Aorta (tissue), 5 donors: ENCODE data around the gene SERBP1. TPM values are rescaled to one million over a fixed set of nuclear protein-coding genes. Genes with fewer than 3 reads are reported as not detected.
"Not testable (repeated sequence)": the region's sequence is repeated elsewhere in the genome, so short reads cannot be mapped to it uniquely, and the experiment has no call there.

Experiments
- ATAC-seq: fragments of 200-7000 bp; cut with Tn5 transposase; one replicate; pipeline ENCODE4 v1.9.1; 2022; ENCODE audit warnings: moderate library complexity; ENCODE audit not compliant: low FRiP score
- DNase-seq, 2 donors: peaks; one replicate each; pipeline ENCODE4 v3.0.0-alpha.2; 2020
- H3K27ac ChIP-seq, 2 donors: one replicate each; pipeline ENCODE4 v1.5.1; 2013; ENCODE audit warnings: low read length in 2 of 2, mild to moderate bottlenecking in 2 of 2, moderate library complexity in 2 of 2, control low read depth in 1 of 2, inconsistent platforms in 1 of 2, low read depth in 1 of 2
- H3K27me3 ChIP-seq, 2 donors: one replicate each; pipeline ENCODE4 v1.6.1; 2013; ENCODE audit warnings: control low read depth in 1 of 2, low read length in 1 of 2, mild to moderate bottlenecking in 1 of 2, moderate library complexity in 1 of 2; ENCODE audit not compliant: insufficient read depth in 2 of 2, control insufficient read depth in 1 of 2
- H3K36me3 ChIP-seq, 2 donors: one replicate each; pipeline ENCODE4 v1.6.1; 2013; ENCODE audit warnings: control low read depth in 1 of 2, low read length in 1 of 2, mild to moderate bottlenecking in 1 of 2; ENCODE audit not compliant: insufficient read depth in 2 of 2, control insufficient read depth in 1 of 2
- H3K4me1 ChIP-seq, 2 donors: one replicate each; pipeline ENCODE4 v1.6.1; 2013; ENCODE audit warnings: low read length in 2 of 2, control low read depth in 1 of 2, mild to moderate bottlenecking in 1 of 2, moderate library complexity in 1 of 2; ENCODE audit not compliant: insufficient read depth in 2 of 2, control insufficient read depth in 1 of 2
- H3K4me3 ChIP-seq, 2 donors: one replicate each; pipeline ENCODE4 v1.5.1; 2013; ENCODE audit warnings: low read length in 2 of 2, control low read depth in 1 of 2, mild to moderate bottlenecking in 1 of 2
- H3K9me3 ChIP-seq: one replicate; pipeline ENCODE4 v1.6.1; 2013; ENCODE audit warnings: mild to moderate bottlenecking, low read length; ENCODE audit not compliant: control insufficient read depth
- WGBS, 2 donors: extraction: QIAGEN DNeasy Blood & Tissue Kit; methylation state at CpG; one replicate each; pipeline ENCODE4 v1.1.7; 2013; 5-methylcytosine and 5-hydroxymethylcytosine counted together
- intact Hi-C, 2 donors: fragments of 100-400 bp; cut with DNase I; formaldehyde crosslinking; loops; one replicate each; pipeline versions ENCODE4 v1.14.2 to v1.15.0; 2022
- polyA plus RNA-seq, 2 donors: library from polyadenylated mRNA; stranded (reverse); fragments of 200-250 nt; gene quantifications; one replicate each; pipeline ENCODE4 v1.2.3, GENCODE V29; 2013
- total RNA-seq, 2 donors: library from RNA; stranded (reverse); fragmentation: NEBNext Ultra II Directional; extraction: Animal tissue kit (Norgen Biotek cat#: 25700); gene quantifications; one replicate each; pipeline ENCODE4 v1.2.1, GENCODE V29; 2021
- donor health status: healthy with polysubstance abuse.
- donor health status: Bipolar disorder and iron deficiency.
- donor health status: DM: no; HTN: no; CAD: no.
- donor health status: DM: no; HTN: no; CAD: no.
- donor health status: DM: yes; HTN: yes; CAD: no.

The SERBP1 gene
- total and polyA plus RNA-seq, 4 donors, result 104 to 157 (median 148) TPM

DNA sequence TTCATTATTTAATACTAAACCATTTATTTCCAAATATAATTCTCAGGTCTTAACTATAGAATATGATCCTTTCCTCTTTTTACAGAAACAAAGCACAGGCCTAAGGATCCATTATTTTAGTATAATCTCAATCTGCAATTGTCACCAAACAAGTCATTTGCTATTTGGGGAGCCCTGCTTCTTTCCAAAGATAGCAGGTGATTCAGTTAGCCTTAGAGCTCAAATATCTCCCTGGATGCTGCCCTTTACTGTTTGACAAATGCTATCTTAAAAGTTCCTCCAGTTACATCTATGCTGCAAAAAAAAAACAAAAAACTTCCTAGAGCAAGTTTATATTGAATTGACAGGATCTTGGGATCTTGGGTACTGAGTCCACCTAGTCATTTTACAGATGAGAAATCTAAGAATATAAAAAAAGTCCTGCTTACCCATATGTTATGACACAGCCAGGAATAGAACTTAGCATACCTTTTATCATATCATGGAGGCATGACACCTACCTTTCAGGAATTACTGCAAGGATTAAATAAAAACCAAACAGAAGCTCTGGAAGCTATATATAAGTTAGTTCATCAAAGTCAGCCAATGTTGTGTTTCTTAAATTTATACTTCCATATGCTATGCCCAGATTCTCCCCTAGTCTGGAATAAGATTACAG is 9.2 kb downstream of the SERBP1 start:
- Histone ChIP-seq H3K27me3 (no peaks in the 10 kb centered on the region), H3K4me3 (no peak overlapping the region), H3K27ac (no peak overlapping the region), H3K36me3 (peaks cover 0 to 4% of the 10 kb centered on the region in 2 donors), H3K9me3 (no peaks in the 10 kb centered on the region), H3K4me1 (no peaks in the 10 kb centered on the region)
- ATAC-seq (no peak), DNase-seq (no peak)
- intact Hi-C loops, result loop anchor here (10.0 kb wide), 2 partner anchors 64 to 74 kb away; no protein-coding TSS in a partner anchor

DNA sequence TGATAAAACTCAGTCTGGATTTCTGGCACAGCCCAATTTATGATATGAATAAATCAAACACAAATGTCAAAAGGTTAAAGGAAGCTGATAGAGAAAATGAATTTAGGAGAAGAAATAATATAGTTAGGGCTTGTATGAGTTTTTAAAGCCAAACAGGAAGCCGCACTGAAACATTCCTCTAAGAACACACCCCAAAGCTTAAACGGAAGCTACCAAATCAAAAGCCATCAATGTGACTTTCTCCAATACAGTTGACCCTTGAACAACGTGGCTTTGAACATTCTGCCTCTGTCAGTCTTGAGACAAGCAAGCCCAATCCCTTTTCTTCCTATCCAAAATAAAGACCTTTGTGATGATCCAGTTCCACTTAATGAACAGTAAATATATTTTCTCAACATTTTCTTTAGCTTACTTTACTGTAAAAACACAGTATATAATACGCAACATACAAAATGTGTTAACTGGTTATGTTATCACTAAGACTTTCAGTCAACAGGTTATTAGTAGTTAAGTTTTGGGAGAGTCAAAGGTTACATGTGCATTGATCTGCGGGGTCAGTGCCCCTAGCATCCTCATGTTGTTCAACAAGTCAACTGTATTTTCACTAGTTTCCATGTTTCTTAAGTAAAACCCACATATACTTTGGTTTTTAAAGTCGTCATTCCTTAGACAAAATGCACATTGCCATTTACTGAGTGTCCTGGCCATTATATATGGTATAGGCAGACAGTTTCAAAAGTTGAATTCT is 11.2 kb downstream of the SERBP1 start:
- no peak overlapping the region for H3K27ac ChIP-seq
- 68 to 71% methylated on average over 6 of the region's 6 CpGs for WGBS, 2 donors
- DNase-seq (no peak), ATAC-seq (no peak)
- H3K4me1 ChIP-seq, result no peaks in the 10 kb centered on the region
- H3K4me3 ChIP-seq, result no peak overlapping the region
- H3K27me3 ChIP-seq, result no peaks in the 10 kb centered on the region
- no peaks in the 10 kb centered on the region for H3K9me3 ChIP-seq
- intact Hi-C loops, result no loop called here
- H3K36me3 ChIP-seq, result peaks cover 2 to 9% of the 10 kb centered on the region in 2 donors

DNA sequence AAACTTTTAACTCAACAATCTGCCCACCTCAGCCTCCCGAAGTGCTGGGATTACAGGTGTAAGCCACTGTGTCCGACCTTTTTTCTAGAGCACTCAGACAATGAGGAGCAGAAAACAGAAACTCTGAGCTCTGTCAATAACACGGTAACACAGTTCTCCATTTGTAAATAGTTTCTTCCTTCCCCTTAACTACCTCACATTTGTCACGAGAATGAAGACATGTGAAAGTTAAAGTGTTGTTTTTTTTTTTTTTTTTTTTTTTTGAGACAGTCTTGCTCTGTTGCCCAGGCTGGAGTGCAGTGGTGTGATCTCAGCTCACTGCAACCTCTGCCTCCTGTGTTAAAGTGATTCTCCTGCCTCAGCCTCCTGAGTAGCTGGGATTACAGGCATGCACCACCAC is 12.5 kb downstream of the SERBP1 start:
- H3K36me3 ChIP-seq, result not testable (repeated sequence)

DNA sequence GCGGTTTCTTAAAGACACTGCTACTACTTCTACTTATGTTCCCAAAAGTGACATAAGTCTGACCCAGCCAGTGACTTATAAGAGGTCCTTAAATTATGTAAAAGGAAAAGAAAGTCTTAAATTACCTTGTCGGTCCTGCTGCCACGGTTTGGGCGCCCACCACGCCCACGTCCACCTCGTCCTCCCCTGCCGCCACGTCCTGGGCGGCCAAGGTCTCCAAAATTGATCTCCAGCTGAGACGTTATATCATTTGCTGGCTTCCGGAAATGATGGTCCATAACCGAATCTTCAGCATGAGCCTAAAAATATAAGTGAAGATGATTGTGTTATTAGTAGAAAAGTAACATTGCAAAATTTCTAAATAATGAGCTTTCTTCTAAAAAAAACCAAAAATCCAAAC is 15.2 kb downstream of the SERBP1 start:
- Histone ChIP-seq H3K36me3 (peaks cover 2 to 9% of the 10 kb centered on the region in 2 donors), H3K4me1 (no peaks in the 10 kb centered on the region), H3K27me3 (no peaks in the 10 kb centered on the region), H3K27ac (no peak overlapping the region), H3K4me3 (no peak overlapping the region), H3K9me3 (no peaks in the 10 kb centered on the region)
- DNase-seq, result no peak
- intact Hi-C loops, result no loop called here
- WGBS, 2 donors, result 87% methylated on average over 13 of the region's 13 CpGs
- no peak for ATAC-seq

More for the DNA sequence above, 12.5 kb downstream of the SERBP1 start:
- H3K4me3 ChIP-seq, DNase-seq, intact Hi-C loops, H3K27me3 ChIP-seq, H3K9me3 ChIP-seq, H3K27ac ChIP-seq, ATAC-seq, H3K4me1 ChIP-seq: not testable (repeated sequence)
- 66 to 72% methylated on average over 4 of the region's 4 CpGs for WGBS, 2 donors

DNA sequence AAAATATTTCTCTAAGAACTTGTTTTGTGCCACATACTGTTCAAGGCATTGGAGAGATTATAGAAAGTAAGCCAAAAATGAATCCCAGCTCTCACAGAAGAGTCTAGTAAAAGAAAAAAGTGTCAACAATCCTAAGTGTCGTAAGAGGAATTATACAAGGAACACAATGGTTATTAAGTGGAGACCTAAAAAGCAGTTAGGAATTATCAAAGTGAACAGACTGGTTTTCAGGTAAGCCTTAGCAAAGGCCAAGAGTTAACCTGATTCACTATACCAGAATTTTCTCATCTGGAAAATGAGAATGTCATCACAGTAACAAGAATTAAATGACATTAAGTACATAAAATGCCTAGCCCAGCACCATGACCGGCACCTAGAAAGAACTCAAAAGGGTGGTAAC is 15.6 kb downstream of the SERBP1 start:
- Histone ChIP-seq H3K27me3 (no peaks in the 10 kb centered on the region), H3K4me1 (no peaks in the 10 kb centered on the region), H3K27ac (no peak overlapping the region), H3K36me3 (peaks cover 2 to 9% of the 10 kb centered on the region in 2 donors), H3K4me3 (no peak overlapping the region), H3K9me3 (no peaks in the 10 kb centered on the region)
- DNase-seq, result no peak
- intact Hi-C loops, result no loop called here
- WGBS, 2 donors, result 94 to 96% methylated on average over 2 of the region's 2 CpGs
- no peak for ATAC-seq

DNA sequence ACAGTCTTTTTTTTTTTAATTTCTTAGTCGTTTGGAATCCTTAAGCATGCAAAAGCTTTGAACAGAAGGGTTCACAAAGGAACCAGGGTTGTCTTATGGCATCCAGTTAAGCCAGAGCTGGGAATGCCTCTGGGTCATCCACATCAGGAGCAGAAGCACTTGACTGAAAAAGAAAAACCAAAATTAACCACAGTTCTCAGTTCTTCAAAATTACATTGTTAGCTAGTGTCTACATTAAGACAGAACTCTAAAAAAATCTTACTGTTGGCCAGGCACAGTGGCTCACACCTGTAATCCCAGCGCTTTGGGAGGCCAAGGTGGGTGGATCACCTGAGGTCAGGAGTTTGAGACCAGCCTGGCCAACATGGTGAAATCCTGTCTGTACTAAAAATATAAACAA is 17.1 kb downstream of the SERBP1 start:
- H3K36me3 ChIP-seq, H3K9me3 ChIP-seq, H3K27me3 ChIP-seq, H3K4me1 ChIP-seq, H3K4me3 ChIP-seq, ATAC-seq, H3K27ac ChIP-seq, DNase-seq, intact Hi-C loops: not testable (repeated sequence)
- 64 to 72% methylated on average over 2 of the region's 2 CpGs for WGBS, 2 donors

DNA sequence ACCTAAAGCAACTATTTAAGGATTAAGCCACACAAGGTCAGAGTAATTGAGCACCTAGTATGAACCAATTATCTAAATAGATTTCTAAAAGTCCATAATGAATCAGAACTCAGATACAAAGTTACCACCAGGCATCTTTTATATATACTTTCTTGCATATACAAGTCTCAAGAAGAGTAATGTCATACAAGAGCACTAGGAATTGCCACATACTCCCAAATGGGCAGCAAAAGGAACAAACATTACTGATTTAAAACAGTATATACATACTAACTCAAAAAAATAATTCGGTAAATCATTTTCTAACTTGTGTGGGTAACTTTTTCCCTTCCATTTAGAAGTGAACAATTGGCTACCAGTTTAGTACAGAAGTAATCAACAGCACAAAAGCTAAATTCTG is 22.1 kb downstream of the SERBP1 start:
- WGBS, 2 donors, result 92 to 97% methylated on average over 1 of the region's 1 CpG
- Histone ChIP-seq H3K9me3 (no peaks in the 10 kb centered on the region), H3K4me3 (no peak overlapping the region), H3K36me3 (no peaks in the 10 kb centered on the region), H3K27me3 (no peaks in the 10 kb centered on the region), H3K4me1 (no peaks in the 10 kb centered on the region), H3K27ac (no peak overlapping the region)
- DNase-seq (no peak), ATAC-seq (no peak)
- intact Hi-C loops, result no loop called here

DNA sequence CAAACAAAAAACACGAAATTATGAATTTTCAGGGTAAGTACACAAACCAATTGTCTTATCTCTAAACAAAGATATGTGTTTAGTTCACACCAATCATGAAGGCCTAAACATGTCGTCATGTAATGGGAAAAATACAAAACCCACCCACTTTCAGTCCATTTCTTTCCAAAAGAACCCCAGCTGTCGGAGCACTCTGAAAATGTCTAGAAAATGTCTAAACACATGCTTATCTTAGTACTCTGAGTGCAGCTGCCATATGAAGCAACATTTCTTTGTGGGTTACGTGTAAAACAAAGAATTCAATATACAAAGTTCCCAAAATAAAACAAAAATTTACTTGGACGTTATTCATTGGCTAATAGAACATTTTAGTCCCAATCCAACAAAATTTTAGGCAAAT is 22.7 kb downstream of the SERBP1 start:
- Histone ChIP-seq H3K36me3 (no peaks in the 10 kb centered on the region), H3K4me3 (no peak overlapping the region), H3K9me3 (no peaks in the 10 kb centered on the region), H3K27ac (no peak overlapping the region), H3K4me1 (no peaks in the 10 kb centered on the region), H3K27me3 (no peaks in the 10 kb centered on the region)
- ATAC-seq, result no peak
- intact Hi-C loops, result no loop called here
- no peak for DNase-seq
- 22 to 29% methylated on average over 5 of the region's 5 CpGs for WGBS, 2 donors
